ENCODE measurements around the gene TNRC6A.

GRCh38 chr16:24852281-24852721, 122.8 kb downstream of the TNRC6A start:
- no peak for TF ChIP-seq EZH2phosphoT487 (IDR thresholded peaks at IDR 0.05; ENCODE audit: borderline replicate concordance)
- no peak for TF ChIP-seq CTCF (conservative IDR thresholded peaks at IDR 0.05; ENCODE audit: low read length)
